SK-N-MC (cell line): ENCODE data around the gene LHX3.

Experiments
- DNase-seq: peaks from one replicate; pipeline ENCODE4 v3.0.0-alpha.2; 2011; ENCODE audit warnings: low read depth, low spot score
- H3K27ac ChIP-seq: fragments of 200-600 bp; sonication (generic); 2 replicates; pipeline ENCODE4 v1.5.1; 2016; ENCODE audit warnings: mixed run types
- H3K36me3 ChIP-seq: fragments of 200-600 bp; sonication (generic); 2 replicates; pipeline ENCODE4 v1.6.1; 2017; ENCODE audit warnings: antibody characterized with exemption, low read length, mixed read lengths; ENCODE audit not compliant: insufficient read depth
- H3K4me3 ChIP-seq: fragments of 200-600 bp; sonication (generic); 2 replicates; pipeline ENCODE4 v1.5.1; 2016
- H3K9ac ChIP-seq: fragments of 200-600 bp; sonication (generic); 2 replicates; pipeline ENCODE4 v1.8.0; 2017; ENCODE audit warnings: mixed run types, mixed read lengths; ENCODE audit not compliant: insufficient read length
- H3K9me3 ChIP-seq: fragments of 200-600 bp; sonication (generic); 2 replicates; pipeline ENCODE4 v1.6.1; 2017; ENCODE audit warnings: low read depth, mild to moderate bottlenecking, antibody characterized with exemption, low read length, moderate library complexity, mixed read lengths
- EZH2 ChIP-seq: fragments of 200-600 bp; sonication (generic); IDR thresholded peaks from one replicate; pipeline ENCODE4 v1.6.1; 2017; ENCODE audit warnings: antibody characterized with exemption
- FOXP2 ChIP-seq: optimal IDR thresholded peaks from 2 replicates; pipeline ENCODE3; 2011; ENCODE audit warnings: mild to moderate bottlenecking, moderate library complexity; ENCODE audit not compliant: insufficient read depth; ENCODE audit errors: extremely low read length, control extremely low read depth
- POLR2AphosphoS5 ChIP-seq: IDR thresholded peaks from 2 replicates; pipeline ENCODE4 v1.6.1; 2012; ENCODE audit warnings: mild to moderate bottlenecking, low read depth, low read length, borderline replicate concordance

Gene LHX3

GRCh38 chr9:136225748-136226679 lies 21.1 kb upstream of the LHX3 start:
- TF ChIP-seq POLR2AphosphoS5 = no peak
- no peak for TF ChIP-seq EZH2
- no peak for TF ChIP-seq FOXP2
- Histone ChIP-seq H3K36me3 (peaks cover 22% of the 10 kb centered on the region; the same call in 1 of the 2 replicates), H3K9me3 (no peaks in the 10 kb centered on the region), H3K4me3 (no peak overlapping the region; the same call in 1 of the 2 replicates), H3K27ac (no peak overlapping the region), H3K9ac (no peak overlapping the region)
- DNase-seq = no peak

- Histone ChIP-seq H3K27ac (0 out of 2 replicates have a peak overlapping the region, but pooled peaks have one; percentile 54), H3K9ac (no peak overlapping the region), H3K36me3 (peaks cover 22% of the 10 kb centered on the region; the same call in 1 of the 2 replicates), H3K4me3 (peak overlapping the region; percentile 4; the same call in 1 of the 2 replicates), H3K9me3 (no peaks in the 10 kb centered on the region)
- TF ChIP-seq EZH2 = no peak
- no peak for TF ChIP-seq FOXP2
- no peak for TF ChIP-seq POLR2AphosphoS5
- DNase-seq = no peak
These were observed 20.4 kb upstream of the LHX3 start for GRCh38 chr9:136225366-136225747.

GRCh38 chr9:136223871-136224640 lies 19.1 kb upstream of the LHX3 start:
- Histone ChIP-seq H3K9me3 (no peaks in the 10 kb centered on the region), H3K4me3 (no peak overlapping the region), H3K27ac (no peak overlapping the region), H3K36me3 (peaks cover 22% of the 10 kb centered on the region; the same call in 1 of the 2 replicates), H3K9ac (no peak overlapping the region)
- no peak for TF ChIP-seq POLR2AphosphoS5
- TF ChIP-seq EZH2 = no peak
- no peak for DNase-seq

GRCh38 chr9:136222906-136223285 lies 18.0 kb upstream of the LHX3 start:
- H3K4me3 ChIP-seq = no peak overlapping the region

GRCh38 chr9:136222166-136222905 lies 17.4 kb upstream of the LHX3 start:
- H3K27ac ChIP-seq = no peak overlapping the region
- H3K9me3 ChIP-seq = no peaks in the 10 kb centered on the region
- no peak overlapping the region for H3K9ac ChIP-seq
- no peak for DNase-seq
- TF ChIP-seq FOXP2 (no peak), EZH2 (no peak), POLR2AphosphoS5 (no peak)
- H3K36me3 ChIP-seq = peaks cover 25% of the 10 kb centered on the region; the same call in 1 of the 2 replicates
- H3K4me3 ChIP-seq = no peak overlapping the region

More at GRCh38 chr9:136222906-136223285, 18.0 kb upstream of the LHX3 start:
- no peak for TF ChIP-seq POLR2AphosphoS5
- TF ChIP-seq EZH2 = no peak
- TF ChIP-seq FOXP2 = no peak
- H3K27ac ChIP-seq = no peak overlapping the region
- no peak overlapping the region for H3K9ac ChIP-seq
- H3K9me3 ChIP-seq = no peaks in the 10 kb centered on the region
- no peak for DNase-seq
- peaks cover 25% of the 10 kb centered on the region; the same call in 1 of the 2 replicates for H3K36me3 ChIP-seq

GRCh38 chr9:136220017-136220729 lies 15.2 kb upstream of the LHX3 start:
- DNase-seq = no peak

GRCh38 chr9:136219276-136219675 lies 14.3 kb upstream of the LHX3 start:
- Histone ChIP-seq H3K4me3 (no peak overlapping the region), H3K9ac (no peak overlapping the region), H3K9me3 (no peaks in the 10 kb centered on the region), H3K27ac (no peak overlapping the region), H3K36me3 (peaks cover 38% of the 10 kb centered on the region)
- TF ChIP-seq FOXP2 (no peak), EZH2 (no peak), POLR2AphosphoS5 (no peak)
- no peak for DNase-seq

More at GRCh38 chr9:136220017-136220729, 15.2 kb upstream of the LHX3 start:
- H3K4me3 ChIP-seq = no peak overlapping the region
- no peak for TF ChIP-seq FOXP2
- no peak for TF ChIP-seq EZH2
- TF ChIP-seq POLR2AphosphoS5 = no peak
- H3K36me3 ChIP-seq = peaks cover 35% of the 10 kb centered on the region
- H3K9me3 ChIP-seq = no peaks in the 10 kb centered on the region
- no peak overlapping the region for H3K27ac ChIP-seq
- no peak overlapping the region for H3K9ac ChIP-seq

GRCh38 chr9:136218673-136219072 lies 13.7 kb upstream of the LHX3 start:
- Histone ChIP-seq H3K36me3 (peaks cover 41% of the 10 kb centered on the region), H3K9ac (no peak overlapping the region), H3K4me3 (no peak overlapping the region), H3K27ac (no peak overlapping the region), H3K9me3 (no peaks in the 10 kb centered on the region)
- DNase-seq = no peak
- no peak for TF ChIP-seq FOXP2
- no peak for TF ChIP-seq POLR2AphosphoS5
- no peak for TF ChIP-seq EZH2
